GM12875 (cell line): ENCODE results near the gene KPTN.

ENCODE experiments used
- H3K4me3 ChIP-seq: one replicate; pipeline ENCODE4 v1.5.1; 2011; ENCODE audit warnings: low read depth, low read length, control low read depth
- TF ChIP-seq, protein P1 (sequence below): IDR thresholded peaks from 2 replicates; pipeline ENCODE4 v1.5.1; 2011; ENCODE audit warnings: low read depth, mild to moderate bottlenecking, control low read depth, inconsistent platforms, low read length, moderate library complexity, borderline replicate concordance; ENCODE audit not compliant: insufficient read depth

KPTN gene

DNA sequence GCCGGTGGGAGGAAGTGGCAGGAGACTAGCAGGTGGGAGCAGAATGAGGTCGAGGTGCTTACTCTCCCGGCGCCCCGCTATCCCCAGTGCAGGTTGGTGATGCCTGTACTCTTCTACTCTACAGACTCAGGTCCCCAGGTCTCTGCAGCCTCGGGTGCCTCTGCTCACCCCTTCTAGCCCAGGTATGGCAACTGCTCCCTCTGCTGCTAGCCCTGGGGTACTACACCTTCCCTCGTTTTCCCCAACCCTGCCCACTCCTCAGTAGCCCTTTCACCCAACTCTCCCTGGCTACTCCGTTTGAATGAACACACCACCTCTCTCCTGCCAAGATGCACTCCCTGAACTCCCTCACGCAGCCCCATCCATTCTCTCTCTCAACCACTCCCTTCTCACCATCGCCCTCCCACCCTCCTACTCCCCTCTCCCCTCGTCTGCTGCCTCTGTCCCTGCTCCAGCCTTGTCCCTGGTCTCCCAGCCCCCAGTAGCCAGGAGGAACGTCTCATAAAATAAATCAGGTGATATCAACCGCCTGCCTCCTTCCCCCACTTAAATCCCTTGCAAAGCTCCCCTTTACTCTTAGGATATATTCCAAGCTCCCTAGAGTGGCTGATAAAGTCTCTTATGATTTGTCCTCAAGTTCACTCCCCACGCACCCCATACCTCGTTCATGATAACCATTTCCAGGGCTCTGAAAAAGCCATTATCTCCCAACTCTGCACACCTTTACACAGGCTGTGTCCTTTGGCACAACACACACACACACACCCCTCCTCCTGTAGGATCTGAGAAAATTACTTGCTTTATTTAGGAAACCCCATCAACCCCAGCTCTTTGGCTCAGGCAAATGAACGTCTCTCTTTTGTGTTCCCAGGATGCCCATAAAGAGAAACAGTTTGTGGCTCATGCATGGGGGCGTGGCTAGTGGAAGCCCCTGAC lies 56.5 kb downstream of the KPTN start:
- TF ChIP-seq, protein P1, sequence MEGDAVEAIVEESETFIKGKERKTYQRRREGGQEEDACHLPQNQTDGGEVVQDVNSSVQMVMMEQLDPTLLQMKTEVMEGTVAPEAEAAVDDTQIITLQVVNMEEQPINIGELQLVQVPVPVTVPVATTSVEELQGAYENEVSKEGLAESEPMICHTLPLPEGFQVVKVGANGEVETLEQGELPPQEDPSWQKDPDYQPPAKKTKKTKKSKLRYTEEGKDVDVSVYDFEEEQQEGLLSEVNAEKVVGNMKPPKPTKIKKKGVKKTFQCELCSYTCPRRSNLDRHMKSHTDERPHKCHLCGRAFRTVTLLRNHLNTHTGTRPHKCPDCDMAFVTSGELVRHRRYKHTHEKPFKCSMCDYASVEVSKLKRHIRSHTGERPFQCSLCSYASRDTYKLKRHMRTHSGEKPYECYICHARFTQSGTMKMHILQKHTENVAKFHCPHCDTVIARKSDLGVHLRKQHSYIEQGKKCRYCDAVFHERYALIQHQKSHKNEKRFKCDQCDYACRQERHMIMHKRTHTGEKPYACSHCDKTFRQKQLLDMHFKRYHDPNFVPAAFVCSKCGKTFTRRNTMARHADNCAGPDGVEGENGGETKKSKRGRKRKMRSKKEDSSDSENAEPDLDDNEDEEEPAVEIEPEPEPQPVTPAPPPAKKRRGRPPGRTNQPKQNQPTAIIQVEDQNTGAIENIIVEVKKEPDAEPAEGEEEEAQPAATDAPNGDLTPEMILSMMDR: peak; percentile 96
- H3K4me3 ChIP-seq: no peak overlapping the region
